Lower leg skin (tissue), 3 donors: Measurements from ENCODE around the gene MAN1A2.

Experiments
- CTCF ChIP-seq, 3 donors: fragments of 450-650 bp; IDR thresholded peaks; one replicate each; pipeline ENCODE4 v1.5.1; 2016; ENCODE audit warnings: antibody characterized with exemption in 3 of 3, mild to moderate bottlenecking in 3 of 3, moderate library complexity in 2 of 3
- POLR2A ChIP-seq, 2 donors: fragments of 450-650 bp; IDR thresholded peaks; one replicate each; pipeline ENCODE4 v1.6.1; 2016 to 2017; ENCODE audit warnings: antibody characterized with exemption in 2 of 2, mild to moderate bottlenecking in 1 of 2, moderate library complexity in 1 of 2

GRCh38 chr1:117555806-117556205, 188.6 kb downstream of the MAN1A2 start:
- TF ChIP-seq POLR2A (IDR thresholded peaks at IDR 0.05) (no peak), CTCF (IDR thresholded peaks at IDR 0.05) (no peak)
